Measurements from ENCODE around the gene RBM42. TPM values are rescaled to one million over a fixed set of nuclear protein-coding genes. Genes with fewer than 3 reads are reported as not detected.

The RBM42 gene
- total and polyA plus RNA-seq, 2 donors (not counting 1 experiment from before 2014, with no cell fraction given) = 29.9 to 32.9 TPM

DNA sequence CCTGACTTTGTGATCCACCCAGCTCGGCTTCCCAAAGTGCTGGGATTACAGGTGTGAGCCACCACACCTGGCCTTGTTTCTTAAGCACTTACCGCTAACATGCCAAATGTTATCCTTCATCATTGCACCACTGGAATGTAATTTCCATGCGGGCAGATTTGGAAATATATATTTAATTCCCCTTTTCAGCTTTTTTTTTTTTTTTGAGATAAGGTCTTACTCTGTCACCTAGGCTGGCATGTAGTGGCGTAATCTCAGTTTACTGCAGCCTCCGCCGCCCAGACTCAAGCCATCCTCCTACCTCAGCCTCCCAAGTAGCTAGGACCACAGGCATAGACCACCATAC, 33.1 kb downstream of the RBM42 start:
- Histone ChIP-seq H3K4me3 (replicated peaks in 1 of 4; ENCODE audit: control extremely low read depth in 1 of 4, insufficient read depth in 1 of 4, low read depth in 3 of 4, low read length in 4 of 4) (no peak overlapping the region), H4K20me1 (ENCODE audit: control insufficient read depth, extremely low read depth, insufficient read depth, low read length) (no peaks in the 10 kb centered on the region), H3K27ac (ENCODE audit: insufficient read depth, low read length) (no peak overlapping the region), H3K36me3 (ENCODE audit: control insufficient read depth, insufficient read depth, low read length) (peaks cover 6% of the 10 kb centered on the region), H2AFZ (ENCODE audit: low read length) (no peak overlapping the region), H3K27me3 (ENCODE audit: control insufficient read depth, insufficient read depth, low read length) (no peaks in the 10 kb centered on the region), H3K9me3 (ENCODE audit: control insufficient read depth, insufficient read depth, low read depth, low read length) (no peaks in the 10 kb centered on the region), H3K4me1 (ENCODE audit: control insufficient read depth, extremely low read depth, insufficient read depth, low read length) (no peaks in the 10 kb centered on the region), H3K4me2 (ENCODE audit: extremely low read depth, insufficient read depth, low read length) (no peak overlapping the region), H3K79me2 (ENCODE audit: control insufficient read depth, insufficient read depth, low read length) (no peaks in the 10 kb centered on the region), H3K9ac (ENCODE audit: insufficient read depth, low read length) (no peak overlapping the region)
- no peak for TF ChIP-seq EZH2 (IDR thresholded peaks at IDR 0.05; ENCODE audit: low read length, missing control alignments)
- TF ChIP-seq, protein P1, sequence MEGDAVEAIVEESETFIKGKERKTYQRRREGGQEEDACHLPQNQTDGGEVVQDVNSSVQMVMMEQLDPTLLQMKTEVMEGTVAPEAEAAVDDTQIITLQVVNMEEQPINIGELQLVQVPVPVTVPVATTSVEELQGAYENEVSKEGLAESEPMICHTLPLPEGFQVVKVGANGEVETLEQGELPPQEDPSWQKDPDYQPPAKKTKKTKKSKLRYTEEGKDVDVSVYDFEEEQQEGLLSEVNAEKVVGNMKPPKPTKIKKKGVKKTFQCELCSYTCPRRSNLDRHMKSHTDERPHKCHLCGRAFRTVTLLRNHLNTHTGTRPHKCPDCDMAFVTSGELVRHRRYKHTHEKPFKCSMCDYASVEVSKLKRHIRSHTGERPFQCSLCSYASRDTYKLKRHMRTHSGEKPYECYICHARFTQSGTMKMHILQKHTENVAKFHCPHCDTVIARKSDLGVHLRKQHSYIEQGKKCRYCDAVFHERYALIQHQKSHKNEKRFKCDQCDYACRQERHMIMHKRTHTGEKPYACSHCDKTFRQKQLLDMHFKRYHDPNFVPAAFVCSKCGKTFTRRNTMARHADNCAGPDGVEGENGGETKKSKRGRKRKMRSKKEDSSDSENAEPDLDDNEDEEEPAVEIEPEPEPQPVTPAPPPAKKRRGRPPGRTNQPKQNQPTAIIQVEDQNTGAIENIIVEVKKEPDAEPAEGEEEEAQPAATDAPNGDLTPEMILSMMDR (conservative IDR thresholded peaks at IDR 0.05 in 1 of 2, IDR thresholded peaks at IDR 0.05 in 1 of 2; ENCODE audit: low read depth in 1 of 2, low read length in 2 of 2) = no peak
- DNase-seq (ENCODE audit: low read depth in 2 of 2) = no peak

DNA sequence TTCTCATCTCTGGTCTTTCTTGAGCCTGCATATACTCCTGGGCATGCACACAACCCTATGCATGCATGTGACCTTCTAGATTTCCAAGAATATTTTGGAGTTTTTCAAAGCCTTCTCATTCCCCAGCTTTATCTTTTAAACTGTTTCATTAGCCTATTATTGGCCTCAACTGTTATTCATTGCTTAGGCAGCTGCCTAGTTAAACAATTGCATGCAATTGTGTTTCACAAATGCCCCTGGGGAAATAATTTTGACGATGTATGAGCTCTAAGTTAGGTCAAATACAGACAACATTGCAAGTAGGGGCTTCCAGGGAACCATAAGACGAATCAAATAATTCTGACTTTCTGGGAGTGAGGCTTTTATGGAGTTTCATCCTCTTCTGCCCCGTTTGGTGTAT, 35.1 kb downstream of the RBM42 start:
- Histone ChIP-seq H3K4me3 (replicated peaks in 1 of 4; ENCODE audit: control extremely low read depth in 1 of 4, insufficient read depth in 1 of 4, low read depth in 3 of 4, low read length in 4 of 4) (no peak overlapping the region), H3K79me2 (ENCODE audit: control insufficient read depth, insufficient read depth, low read length) (no peaks in the 10 kb centered on the region), H3K9ac (ENCODE audit: insufficient read depth, low read length) (no peak overlapping the region), H3K9me3 (ENCODE audit: control insufficient read depth, insufficient read depth, low read depth, low read length) (no peaks in the 10 kb centered on the region), H4K20me1 (ENCODE audit: control insufficient read depth, extremely low read depth, insufficient read depth, low read length) (no peaks in the 10 kb centered on the region), H3K36me3 (ENCODE audit: control insufficient read depth, insufficient read depth, low read length) (peaks cover 2% of the 10 kb centered on the region), H3K4me1 (ENCODE audit: control insufficient read depth, extremely low read depth, insufficient read depth, low read length) (no peaks in the 10 kb centered on the region), H3K27me3 (ENCODE audit: control insufficient read depth, insufficient read depth, low read length) (no peaks in the 10 kb centered on the region), H2AFZ (ENCODE audit: low read length) (no peak overlapping the region), H3K4me2 (ENCODE audit: extremely low read depth, insufficient read depth, low read length) (no peak overlapping the region), H3K27ac (ENCODE audit: insufficient read depth, low read length) (no peak overlapping the region)
- DNase-seq (ENCODE audit: low read depth in 2 of 2) = no peak
- no peak for TF ChIP-seq EZH2 (IDR thresholded peaks at IDR 0.05; ENCODE audit: low read length, missing control alignments)
- TF ChIP-seq, protein P1 (conservative IDR thresholded peaks at IDR 0.05 in 1 of 2, IDR thresholded peaks at IDR 0.05 in 1 of 2; ENCODE audit: low read depth in 1 of 2, low read length in 2 of 2) = no peak

DNA sequence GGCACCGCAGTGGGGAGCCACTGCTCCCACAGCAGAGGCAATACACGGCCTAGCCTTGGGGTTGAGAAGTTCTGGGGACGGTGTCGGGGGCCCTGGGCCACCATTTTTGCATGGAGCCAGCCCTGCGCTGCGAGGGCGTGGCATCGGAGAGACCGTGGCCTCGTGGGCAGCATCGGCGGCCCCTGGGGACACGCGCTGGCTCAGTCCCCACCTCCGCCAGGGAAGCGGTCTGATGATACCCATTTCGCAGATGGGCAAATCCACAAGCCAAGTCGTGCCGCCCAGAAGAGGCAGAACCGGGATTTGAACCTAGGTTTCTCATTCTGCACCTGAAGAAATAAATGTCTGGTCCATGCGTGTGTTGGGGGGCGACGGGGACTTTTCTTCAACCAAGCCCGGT, 36.3 kb downstream of the RBM42 start:
- TF ChIP-seq, protein P1 (conservative IDR thresholded peaks at IDR 0.05 in 1 of 2, IDR thresholded peaks at IDR 0.05 in 1 of 2; ENCODE audit: low read depth in 1 of 2, low read length in 2 of 2) = no peak
- no peak for TF ChIP-seq EZH2 (IDR thresholded peaks at IDR 0.05; ENCODE audit: low read length, missing control alignments)
- no peak overlapping the region for H3K4me3 ChIP-seq (replicated peaks in 1 of 4; ENCODE audit: control extremely low read depth in 1 of 4, insufficient read depth in 1 of 4, low read depth in 3 of 4, low read length in 4 of 4)
- H3K27me3 ChIP-seq (ENCODE audit: control insufficient read depth, insufficient read depth, low read length) = no peaks in the 10 kb centered on the region
- no peak overlapping the region for H3K4me2 ChIP-seq (ENCODE audit: extremely low read depth, insufficient read depth, low read length)
- H3K4me1 ChIP-seq (ENCODE audit: control insufficient read depth, extremely low read depth, insufficient read depth, low read length) = no peaks in the 10 kb centered on the region
- H3K9ac ChIP-seq (ENCODE audit: insufficient read depth, low read length) = no peak overlapping the region
- no peak for DNase-seq (ENCODE audit: low read depth in 2 of 2)
- H3K27ac ChIP-seq (ENCODE audit: insufficient read depth, low read length) = no peak overlapping the region
- no peaks in the 10 kb centered on the region for H3K36me3 ChIP-seq (ENCODE audit: control insufficient read depth, insufficient read depth, low read length)
- no peaks in the 10 kb centered on the region for H3K79me2 ChIP-seq (ENCODE audit: control insufficient read depth, insufficient read depth, low read length)
- H3K9me3 ChIP-seq (ENCODE audit: control insufficient read depth, insufficient read depth, low read depth, low read length) = no peaks in the 10 kb centered on the region
- H4K20me1 ChIP-seq (ENCODE audit: control insufficient read depth, extremely low read depth, insufficient read depth, low read length) = no peaks in the 10 kb centered on the region
- H2AFZ ChIP-seq (ENCODE audit: low read length) = no peak overlapping the region
